Glomerular visceral epithelial cell (primary cell): ENCODE data around the gene TIMM44.
A peak's percentile ranks its signal among the peaks of the same experiment; 100 is the strongest.

Source experiments
- DNase-seq: peaks from one replicate; pipeline ENCODE4 v3.0.0-alpha.2; 2016; ENCODE audit errors: extremely low spot score

TIMM44 gene, protein sequence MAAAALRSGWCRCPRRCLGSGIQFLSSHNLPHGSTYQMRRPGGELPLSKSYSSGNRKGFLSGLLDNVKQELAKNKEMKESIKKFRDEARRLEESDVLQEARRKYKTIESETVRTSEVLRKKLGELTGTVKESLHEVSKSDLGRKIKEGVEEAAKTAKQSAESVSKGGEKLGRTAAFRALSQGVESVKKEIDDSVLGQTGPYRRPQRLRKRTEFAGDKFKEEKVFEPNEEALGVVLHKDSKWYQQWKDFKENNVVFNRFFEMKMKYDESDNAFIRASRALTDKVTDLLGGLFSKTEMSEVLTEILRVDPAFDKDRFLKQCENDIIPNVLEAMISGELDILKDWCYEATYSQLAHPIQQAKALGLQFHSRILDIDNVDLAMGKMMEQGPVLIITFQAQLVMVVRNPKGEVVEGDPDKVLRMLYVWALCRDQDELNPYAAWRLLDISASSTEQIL

DNA sequence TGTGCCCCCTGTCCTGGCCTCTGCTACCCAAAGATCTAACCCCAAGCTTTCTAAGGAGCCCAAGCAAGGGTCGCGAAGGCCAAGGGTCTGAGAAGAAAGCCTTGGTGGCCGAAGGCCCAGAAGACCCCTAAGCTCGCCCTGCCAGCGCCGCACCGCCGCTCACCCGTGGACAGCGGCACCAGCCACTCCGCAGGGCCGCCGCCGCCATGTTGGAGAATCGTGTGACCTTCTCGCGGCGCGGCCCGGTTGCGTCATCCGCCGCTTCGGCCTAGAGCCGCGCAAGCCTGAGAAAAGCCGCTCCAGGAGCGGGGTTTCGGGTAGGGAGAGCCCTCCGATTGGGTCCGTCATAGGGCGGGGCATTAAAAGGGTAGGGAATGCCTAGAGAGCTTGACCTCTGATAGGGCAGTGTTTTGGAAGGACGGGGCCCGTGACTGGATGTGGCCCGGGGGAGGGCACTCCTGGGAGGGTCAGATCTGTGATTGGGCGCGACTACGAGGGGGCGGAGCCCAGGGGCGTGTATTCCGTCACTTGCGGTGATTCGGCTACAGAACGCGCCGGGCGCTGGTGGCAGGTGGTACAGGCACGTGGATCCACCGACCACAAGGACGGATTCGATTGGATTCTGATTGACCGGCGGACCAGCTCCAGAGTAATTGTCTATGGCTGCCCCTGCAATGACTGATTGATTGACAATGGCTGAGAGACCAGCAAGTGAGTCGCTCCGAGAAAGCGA, at the start of gene TIMM44:
Gene TIMM44 (minus strand): TSS at position 223 of the 733 bp plus-strand sequence. CDS start 15 bp downstream, at position 208.
- DNase-seq: peak; percentile 100

DNA sequence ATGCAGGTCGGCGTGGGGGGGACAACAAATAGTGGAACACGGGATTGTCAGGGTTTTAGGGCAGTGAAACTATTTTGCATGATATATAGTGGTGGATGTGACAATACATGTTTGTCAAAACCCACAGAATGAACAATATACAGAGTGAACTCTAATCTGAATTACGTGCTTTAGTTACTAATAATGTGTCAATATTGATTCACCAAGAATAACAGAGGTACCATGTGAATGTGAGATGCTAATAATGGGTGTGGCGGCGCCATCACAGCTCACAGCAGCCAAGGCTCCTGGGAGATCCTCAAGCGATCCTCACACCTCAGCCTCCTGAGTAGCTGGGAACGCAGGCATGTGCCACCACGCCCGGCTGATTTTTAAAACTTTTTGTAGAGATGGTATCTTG, 49.1 kb upstream of the TIMM44 start:
- DNase-seq: no peak

DNA sequence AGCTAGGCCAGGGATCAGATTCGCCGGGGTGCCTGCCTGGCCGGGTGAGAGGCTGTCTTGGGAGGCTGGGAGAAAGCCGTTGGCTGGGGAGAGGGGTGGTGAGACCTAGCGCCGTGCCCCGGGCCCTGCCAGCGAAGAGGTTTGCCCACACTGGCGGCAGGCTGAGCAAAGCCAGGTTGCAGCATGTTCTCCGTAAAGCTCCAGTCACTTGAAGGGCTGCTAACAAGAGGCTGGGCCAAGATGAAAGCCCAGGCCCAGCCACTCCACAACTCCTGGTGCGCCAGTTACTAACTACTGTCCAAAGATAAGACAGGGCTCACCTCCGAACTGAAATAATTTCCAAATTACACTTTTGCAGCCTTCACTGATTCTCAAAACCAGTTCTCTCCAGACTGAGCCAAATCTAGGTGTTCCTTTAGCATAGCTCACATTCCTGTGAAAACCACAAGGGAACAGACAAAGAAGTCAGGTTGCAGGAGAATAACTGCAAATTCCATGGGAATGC, 45.7 kb upstream of the TIMM44 start:
- DNase-seq: peak; percentile 62

DNA sequence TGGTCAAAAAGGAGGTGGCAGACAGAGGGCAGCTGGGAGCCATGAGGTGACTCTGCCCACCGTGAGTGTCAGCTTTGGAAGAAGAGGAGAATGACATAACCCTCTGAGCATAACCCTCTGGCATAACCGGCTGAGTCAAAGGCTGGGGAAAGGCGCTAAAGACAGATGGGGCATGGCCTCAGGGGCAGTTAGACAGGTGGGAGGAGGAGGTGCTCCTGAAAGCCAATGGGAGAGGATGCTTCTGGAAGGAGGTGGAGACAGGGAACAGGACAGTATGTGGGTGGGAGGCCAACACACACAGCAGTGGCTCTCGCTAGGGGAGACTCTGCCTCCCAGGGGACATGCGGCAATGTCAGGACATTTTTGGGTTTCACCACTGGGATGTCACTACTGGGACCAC, 44.8 kb upstream of the TIMM44 start:
- peak; percentile 15 for DNase-seq

DNA sequence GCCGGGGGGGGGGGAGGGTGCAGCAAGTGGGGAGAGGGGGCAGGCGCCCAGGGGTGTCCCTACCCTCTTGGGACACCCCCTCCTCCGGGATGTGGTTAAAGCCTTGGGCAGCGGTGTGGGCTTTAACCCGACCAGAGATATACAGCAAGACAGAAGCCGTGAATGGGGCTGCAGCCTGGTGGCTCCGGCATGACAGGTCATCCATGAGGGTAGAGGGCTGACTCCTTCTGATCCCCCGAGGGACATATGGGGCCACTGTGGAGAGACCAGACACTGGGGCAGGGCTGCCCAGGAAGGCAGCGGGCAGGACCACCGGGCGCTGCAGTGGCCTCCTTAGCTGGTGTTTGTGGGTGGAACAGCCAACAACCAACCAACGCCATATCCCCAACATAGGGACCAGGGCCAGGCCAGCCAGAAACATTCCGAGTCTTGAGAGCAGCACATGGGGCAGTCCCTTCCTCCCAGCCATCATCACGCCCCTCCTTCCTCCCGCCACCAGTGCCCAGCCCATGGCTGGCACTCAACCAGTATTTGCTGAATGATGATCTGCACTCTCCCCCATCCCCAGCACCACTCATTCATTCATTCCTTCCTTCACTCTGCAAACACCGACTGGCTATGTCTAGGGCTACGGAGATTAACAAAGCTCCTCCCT, 43.8 kb upstream of the TIMM44 start:
- no peak for DNase-seq

DNA sequence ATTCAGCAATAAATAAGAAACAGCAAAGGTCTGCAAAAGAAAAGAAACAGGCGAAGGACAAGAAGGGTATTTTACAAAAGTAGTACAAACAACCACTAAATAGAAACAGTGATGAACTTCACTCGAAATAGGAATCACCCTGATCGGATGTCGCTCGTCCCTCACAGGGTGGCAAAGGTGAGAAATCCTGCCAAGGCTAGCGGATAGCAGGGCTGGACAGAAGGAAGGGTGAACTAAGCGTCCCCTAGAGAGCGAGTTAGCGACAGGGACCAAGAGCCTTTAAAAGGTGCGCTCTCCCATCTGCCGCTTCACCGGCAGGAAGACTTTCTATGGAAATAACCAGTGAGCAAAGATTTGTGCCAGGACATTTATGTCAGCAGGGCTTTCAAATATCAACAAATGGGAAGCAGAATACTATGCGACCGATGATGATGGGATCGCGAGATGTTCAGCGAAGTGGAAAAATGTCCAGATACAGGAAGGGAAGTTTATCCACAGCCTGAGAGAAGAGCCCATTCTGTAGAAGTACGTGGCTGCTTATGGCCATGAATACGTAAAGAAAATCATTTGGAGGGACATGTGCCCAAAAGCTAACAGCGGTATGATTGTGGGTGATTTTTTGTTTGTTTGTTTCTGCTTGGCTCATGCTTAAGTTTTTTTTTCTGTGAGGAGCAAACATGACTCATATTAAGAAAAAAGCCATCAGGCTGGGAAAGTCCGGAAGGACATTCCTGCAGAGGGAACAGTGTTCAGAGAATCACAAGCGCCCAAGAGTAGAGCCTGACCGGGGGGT, 43.1 kb upstream of the TIMM44 start:
- peak; percentile 62 for DNase-seq

DNA sequence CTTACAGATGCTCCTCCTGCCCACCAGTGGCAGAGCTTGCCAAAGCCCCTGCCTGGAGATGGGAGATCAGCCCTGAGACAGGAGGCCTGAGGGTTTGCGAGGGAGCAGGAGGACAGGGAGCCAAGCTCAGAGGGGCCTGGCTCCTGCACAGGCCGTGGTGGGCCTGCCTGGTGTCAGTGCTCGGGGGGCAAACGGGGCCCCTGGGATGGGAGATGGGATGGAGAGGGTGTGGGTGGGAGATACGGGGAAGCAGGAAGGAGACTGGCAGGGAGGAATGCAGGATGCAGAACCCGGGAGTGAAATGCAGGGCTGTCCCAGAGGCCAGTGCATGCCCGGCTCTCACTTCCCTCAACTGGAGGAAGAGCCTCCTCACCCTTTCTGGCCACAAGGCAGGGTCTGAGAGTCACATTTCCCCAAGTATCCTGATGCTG, 42.0 kb upstream of the TIMM44 start:
- DNase-seq: no peak

DNA sequence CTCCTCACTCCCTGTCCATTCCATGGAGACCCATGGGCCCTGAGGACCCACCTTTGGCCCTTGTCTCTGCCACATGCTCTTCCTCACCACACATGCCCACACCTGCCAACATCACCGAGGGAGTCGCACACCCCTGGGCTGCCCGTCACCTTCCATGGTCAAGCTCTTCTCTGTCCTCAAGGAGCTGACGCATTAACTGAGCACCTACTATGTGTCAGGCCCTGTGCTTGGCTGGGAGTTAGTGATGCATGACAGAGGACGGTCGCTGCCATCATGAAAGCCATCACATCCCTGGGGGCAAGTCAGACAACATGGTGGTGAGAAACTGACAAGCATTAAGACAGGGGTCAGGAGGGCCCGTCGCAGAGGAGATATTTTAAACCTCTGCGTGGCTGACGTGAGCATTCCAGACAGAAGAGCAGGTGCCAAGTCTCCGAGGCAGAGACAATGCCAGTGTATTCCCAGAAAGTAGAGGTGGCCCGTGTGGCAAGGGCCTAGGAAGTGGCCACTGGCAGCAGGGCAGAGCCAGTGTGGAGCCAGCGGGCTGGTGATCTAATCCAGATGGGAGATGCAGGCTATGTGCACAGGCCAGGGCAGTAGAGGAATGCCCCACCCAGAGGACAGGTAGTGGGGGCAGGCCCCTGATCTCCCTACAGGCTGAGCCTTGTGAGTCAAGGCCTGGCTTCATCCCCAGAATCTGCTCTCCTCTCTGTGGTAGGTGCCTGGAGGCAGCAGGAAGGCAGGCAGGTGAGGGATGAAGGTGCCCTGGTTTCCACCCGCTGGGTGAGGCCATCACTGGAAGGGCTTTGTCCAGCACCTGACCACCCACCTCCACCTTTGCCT, 40.8 kb upstream of the TIMM44 start:
- DNase-seq: no peak

DNA sequence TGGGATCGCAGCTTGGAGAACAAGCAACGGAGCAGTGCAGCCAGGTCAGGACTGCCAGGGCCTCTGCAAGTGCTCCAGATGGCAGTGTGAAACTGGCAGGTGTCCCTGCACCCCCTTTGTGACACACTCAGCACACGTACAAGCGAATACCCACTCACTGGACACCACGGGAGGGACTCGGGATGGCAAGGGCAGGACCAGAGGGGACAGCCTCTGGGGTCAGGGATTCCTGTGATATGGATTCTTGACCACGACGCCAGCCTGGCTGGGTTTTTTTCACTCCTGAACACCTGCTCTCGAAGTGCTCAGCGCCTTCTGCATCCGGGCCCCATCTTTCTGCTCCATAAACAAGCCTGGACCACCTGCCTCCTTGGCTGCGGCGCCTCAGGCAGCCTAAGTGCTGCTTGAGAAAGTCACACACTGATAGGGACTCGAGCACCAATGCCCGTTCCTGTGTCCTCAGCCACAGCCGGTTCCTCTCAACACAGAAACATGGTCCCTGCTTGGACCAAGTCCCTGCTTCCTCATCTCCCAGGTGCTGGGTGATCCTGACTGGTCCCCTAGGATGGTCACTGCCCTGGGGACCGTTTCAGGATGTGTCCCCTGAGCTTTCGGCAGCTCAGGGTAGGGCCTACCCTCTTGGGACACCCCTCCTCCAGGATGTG, 40.0 kb upstream of the TIMM44 start:
- no peak for DNase-seq

DNA sequence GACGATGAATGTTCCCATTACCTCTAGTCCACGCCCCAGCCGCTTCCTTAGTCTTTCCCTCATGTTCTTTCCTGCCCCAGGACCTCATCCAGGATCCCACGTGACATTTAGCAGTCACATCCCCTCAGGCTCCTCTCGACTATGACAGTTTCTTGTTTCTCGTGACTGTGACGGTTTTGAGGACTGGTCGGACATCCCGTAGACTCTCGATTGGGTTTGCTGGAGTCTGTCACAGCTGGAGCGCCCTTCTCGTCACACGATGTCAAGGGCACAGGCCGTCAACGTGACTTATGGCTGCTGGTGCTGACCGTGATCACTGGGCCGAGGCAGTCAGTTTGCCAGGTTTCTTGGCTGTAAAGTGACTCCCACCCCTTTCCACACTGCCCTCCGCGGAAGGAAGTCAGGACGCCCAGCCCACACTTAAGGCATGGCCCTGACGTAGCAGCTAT, 39.2 kb upstream of the TIMM44 start:
- DNase-seq: no peak

DNA sequence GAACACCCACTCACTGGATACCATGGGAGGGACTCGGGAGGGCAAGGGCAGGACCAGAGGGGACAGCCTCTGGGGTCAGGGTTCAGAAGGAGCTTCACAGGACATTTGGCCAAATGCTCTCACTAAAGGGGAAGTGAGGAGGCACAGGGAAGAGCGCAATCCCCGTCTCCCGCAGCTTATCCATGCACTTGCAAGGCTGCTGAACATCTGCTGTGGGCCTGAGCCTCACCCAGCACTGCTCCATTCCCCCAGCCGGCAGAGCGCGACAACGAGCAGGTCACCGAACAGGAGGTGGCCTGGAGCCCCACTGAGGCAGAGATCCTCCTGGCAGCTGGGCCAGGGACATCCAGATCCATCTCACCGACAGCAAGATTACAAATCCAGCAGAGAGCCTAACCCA, 38.6 kb upstream of the TIMM44 start:
- DNase-seq: no peak

DNA sequence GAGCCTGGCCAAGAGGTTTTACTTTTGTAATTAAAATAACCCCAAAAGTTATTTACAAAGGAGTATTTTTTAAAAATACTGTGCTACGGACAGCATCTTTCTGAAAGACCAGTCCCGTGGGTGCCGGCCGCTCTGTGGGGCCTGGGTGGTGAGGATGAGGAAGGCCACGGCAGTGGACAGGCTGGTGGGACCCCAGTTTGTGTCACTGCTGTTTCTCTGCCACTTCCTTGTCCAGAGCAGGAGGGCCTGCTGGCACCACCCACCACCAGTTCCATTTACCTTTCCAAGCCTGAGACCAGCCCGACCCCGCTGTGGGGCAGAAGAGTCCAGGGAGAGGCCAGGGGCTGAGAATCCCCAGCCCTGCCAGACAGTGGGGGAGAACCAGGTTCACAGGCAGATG, 38.2 kb upstream of the TIMM44 start:
- DNase-seq: no peak

DNA sequence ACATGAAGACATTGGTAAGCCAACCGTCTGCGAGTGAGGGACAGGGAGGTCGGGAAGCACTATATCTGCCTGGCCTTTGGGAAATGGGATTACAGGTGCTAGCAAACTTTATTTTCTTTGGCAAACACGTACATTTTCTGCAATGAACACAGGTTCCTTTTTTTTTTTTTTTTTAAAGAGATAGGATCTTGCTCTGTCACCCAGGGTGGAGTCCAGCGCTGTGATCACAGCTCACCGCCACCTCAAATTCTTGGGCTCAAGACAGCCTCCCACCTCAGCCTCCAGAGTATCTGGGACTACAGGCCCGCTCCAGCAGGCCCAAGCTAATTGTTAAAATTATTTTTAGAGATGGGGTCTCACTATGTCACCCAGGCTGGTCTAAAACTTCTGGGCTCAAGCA, 37.7 kb upstream of the TIMM44 start:
- DNase-seq: no peak

DNA sequence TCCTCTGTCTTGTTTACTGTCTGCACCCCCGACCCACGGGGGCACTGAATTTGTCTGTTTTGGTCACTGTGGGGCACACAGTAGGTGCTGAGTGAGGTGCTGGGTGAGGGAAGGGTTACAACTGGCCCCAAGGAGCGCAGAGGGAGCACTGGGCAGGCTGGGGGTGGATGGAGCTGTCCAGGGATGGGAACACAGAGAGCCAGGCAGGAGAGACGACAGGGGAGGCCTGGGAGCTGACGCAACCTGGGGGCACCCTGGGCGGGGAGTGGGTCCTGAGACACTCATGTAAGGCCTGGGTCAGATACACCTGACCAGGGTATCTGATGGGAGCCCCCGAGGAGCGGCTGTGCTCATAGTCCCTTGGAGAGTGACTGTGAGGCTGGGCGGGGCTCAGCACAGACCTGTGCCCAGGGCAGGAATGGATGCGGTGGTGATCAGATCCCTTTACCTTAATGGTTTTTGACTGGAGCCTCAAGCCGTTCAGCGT, 37.2 kb upstream of the TIMM44 start:
- no peak for DNase-seq

DNA sequence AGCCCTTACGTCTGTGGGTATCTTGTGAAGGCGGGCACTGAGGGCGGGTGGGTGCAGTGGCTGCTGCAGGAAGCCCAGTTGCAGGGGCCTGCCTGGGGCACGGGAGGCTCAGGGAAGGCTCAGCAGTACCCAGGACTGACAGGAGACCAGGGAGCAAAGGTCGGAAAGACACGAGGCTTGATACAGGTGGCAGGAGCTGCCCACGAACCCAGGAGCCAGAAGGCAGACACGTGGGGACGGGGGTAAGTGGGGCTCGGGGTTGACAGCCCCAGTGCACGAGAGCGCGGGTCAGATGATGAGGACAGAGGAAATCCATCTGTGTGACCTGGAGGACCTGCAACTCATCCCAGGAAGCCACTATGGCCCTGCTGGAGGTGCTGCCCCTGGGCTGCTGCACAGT, 36.7 kb upstream of the TIMM44 start:
- no peak for DNase-seq

DNA sequence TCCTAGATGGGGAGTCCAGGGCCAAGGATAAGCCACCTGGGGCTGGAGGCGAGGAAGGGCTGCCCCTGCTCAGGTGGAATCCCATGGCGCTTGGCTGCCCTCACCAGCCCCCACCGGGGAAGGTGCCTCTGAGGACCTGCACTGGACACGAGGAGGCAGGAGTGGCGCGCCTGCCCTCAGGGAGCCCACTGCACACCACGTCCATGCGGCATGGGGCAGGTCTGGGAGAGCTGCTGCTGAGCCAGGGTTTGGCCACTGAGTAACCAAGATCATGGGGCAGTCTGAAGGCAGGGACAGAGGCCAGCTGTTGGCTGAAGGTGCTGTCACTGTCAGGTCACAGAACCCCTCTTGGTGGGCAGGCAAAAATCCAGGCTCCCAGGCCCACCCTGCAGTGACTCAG, 36.1 kb upstream of the TIMM44 start:
- DNase-seq: no peak

DNA sequence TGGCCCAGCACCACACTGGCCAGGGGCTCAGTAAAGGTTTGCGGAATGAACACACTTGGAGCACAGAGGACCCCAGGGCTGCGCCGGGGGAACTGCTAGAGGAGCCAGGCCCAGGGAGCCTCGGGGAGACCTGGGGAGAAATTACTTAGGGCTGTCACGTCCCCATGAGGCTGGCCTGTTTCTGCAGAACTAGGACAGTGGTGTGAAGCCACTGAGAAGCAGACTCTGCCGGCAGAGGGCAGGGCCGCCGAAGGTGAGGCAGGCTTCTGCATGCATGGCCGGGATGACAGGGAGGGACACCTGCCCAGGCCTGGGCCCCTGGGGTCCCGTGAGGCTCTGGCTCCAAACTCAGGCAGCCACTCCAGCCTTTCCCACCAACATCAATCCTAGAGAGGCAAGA, 35.5 kb upstream of the TIMM44 start:
- no peak for DNase-seq

DNA sequence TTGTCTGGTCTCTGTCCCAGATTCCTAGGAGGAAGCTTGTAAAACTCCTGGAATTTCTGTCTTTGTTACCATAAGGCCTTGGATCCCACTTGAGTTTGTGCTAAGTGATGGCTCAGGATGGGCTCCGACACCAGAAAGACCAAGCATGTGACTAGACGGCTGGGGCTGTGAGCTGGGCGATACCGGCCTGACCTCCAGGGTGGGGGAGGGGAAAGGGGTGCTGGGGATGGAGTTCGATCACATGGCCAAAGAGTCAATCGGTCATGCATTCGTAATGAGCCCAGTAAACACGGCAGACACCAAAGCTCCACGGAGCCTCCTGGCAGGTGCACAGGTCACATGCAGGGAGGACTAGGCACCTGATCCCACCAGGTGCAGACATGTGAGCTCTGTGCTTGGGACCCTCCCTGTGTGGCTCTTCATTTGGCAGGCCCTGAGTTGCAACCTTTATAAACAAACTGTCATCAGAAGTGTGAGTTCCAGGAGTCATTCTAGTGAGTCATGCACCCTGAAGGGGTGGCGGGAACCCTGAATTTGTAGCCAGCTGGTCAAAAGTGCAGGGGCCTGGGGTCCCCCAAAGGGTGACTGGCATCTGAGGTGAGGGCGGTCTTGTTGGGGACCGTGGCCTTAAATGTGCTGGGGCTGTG, 34.8 kb upstream of the TIMM44 start:
- DNase-seq: no peak

DNA sequence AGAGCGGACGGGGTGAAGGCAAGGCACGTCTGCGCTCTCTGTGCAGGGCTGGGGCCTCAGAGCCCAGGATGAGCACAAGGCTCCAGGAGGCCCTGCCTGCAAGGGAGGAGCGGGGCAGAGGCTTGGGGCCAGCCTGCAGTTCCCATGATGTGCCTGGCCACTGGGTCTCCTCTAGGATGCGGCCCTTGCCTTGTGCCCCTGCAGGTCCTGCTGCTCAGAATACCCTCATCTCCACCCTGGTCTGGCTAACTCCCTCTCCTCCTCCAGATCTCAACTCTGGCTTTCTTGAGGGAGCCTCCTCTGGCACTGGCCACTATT, 34.2 kb upstream of the TIMM44 start:
- DNase-seq: no peak
